HG03135 (cell line): ENCODE results near the gene GLIS2.

Experiments used
- ATAC-seq: cut with Tn5 transposase; IDR thresholded peaks from one replicate; pipeline ENCODE4 v1.9.1; 2021; ENCODE audit warnings: mild to moderate bottlenecking, moderate library complexity; ENCODE audit not compliant: unreplicated experiment

The GLIS2 gene

DNA sequence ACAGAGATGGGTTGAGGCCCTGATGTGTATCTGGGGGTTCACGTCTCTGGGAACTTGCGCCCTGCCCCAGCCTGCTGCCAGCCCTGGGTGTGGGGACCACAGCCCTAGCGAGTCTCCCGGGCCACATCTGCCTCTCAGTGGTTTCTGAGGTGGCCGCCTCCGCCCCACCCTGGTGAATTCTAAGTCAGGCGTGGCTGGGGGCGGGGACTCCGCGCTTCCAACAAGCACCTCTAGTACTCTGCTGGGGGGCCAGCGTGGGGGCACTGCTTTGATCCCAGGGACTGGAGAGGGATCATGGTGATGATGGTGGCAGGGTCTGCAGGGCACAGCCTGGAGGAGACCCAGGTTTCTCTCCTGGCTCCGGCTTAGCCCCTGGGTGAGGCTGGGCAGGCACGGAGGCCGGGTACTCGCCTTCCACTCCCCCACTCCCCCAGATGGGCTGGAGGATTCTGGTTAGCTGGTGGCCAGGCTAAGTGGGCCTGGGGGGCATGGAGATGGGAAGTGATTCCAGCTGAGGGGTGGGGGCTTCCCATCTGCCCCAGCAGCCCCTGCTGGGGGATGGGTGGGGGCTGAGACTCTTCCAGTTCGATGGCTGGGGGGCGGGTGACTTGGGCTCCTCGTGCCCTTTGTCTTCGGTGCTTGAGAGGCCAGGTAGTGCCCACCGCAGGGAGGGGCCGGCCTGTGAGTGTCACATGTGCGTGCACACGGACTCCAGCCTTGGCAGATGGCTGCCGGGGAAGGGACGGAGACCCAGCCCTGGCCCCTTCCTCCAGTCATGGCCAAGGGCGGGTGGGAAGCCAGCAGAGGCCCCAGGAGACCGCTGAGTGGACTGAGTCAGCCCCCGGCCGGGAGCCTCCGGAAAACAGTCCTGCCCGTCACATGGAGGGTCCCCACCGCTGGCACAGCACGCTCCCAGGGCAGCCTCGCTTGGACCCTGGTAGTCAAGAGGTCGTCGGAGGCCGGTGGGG, 3.9 kb downstream of the GLIS2 start:
- ATAC-seq: peak; percentile 43

DNA sequence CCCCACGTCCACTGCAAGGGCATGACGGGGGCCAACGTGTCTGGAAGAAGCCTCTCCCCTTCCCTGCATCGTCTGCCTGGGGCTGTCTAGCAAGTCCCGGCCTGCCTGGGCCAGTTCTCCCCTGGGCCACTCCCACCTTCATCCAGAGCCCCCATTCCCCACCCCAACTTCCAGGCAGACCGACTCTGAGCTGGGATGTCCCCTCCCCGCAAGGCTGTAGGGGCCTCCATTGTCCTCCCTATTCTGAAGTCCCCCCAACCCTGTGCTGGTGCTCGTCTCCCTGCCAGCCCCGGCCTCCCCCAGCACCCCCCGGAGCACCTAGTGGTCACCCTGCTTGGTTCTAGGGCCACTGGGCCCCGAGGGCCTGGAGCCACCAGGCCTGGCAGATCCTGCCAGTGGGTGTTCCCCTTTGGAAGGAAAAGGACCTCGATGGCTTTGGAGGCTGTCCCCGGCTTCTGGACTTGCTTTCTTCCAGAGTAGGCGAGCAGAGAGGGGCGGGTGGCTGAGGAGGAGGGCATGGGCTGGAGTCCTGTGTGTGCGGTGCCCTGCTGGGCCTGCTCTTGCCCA, 4.8 kb downstream of the GLIS2 start:
- ATAC-seq: no peak

DNA sequence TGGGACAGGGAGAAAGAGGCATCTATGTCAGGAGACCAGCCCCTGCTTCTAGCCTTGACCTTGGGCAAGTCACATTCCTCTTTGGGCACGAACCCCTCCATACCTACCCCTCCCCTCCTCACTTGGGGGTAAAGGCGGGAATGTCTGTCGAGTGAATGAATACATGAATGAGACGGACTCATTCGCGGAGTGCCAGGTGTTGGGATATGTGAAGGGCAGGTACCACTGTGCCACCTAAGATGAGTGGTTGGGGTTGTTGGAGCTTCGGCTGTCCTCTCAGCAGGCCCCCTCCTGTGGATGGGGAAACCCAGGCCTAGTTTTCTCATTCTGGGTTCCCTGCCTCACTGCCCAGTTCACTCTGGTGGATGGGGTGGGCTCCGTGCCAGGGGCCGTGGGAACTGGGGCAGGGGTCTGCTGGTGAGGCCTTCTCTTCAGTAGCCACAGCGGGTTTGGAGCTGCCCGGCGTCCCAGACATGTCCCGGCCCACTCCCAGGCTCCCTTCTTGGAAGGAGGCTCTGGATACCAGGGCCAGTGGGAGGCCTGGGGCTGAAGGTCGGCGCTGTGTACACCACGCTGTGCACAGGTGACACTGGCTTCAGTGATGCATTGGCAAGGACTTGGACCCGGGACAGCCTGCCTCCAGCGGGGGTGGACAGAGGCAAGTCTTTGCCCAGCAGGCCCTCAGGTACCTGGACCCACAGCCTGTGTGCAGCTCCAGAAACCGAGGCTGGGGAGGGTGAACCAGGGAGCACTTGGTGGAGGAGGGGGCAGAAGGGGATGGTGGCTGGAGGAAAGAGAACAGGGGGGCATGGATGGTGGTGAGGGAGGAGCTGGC, 5.6 kb downstream of the GLIS2 start:
- no peak for ATAC-seq

DNA sequence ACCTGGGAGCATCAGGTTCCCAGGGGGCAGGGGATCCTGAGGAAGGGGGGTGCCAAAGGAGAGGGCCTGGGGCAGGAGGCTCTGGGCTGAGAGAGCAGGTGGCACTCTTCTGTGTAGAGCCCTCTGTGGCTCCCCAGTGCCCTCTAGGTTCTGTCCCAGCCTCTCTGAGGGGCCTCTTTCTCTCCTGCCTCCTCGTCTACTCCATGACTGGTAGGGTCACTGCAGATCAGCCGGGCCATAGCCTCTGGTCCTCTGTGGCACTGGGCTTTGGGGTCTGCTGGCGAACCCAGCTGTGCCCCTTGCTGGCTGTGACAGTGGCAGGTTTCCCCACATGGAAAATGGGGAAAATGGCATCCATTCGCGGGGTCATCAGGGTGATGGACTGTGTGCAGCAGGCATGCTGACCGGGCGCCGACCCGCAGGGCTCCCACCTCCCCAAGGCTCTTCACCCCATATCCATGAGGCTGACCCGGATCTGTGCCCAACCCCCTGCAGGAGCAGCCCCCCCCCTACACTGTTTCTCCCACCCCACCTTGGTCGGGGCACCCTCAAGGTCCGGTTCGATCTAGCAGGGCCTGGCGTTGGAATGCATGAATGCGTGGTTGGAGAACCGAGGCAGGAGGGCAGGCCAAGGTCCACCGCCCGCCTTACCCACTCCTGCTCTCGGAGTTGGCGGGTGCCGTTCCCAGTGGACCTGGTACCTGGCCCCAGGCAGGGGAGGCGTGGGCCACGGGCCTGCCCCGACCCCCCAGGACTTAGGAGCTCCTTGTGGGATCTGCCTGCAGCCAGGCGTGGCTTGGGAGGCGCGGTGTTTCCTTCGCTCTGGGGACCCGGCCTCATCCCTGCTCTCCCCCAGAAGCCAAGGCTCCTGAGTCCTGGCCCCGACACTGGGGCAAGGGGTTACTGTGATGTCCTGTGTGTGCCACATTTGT, 6.5 kb downstream of the GLIS2 start:
- no peak for ATAC-seq

DNA sequence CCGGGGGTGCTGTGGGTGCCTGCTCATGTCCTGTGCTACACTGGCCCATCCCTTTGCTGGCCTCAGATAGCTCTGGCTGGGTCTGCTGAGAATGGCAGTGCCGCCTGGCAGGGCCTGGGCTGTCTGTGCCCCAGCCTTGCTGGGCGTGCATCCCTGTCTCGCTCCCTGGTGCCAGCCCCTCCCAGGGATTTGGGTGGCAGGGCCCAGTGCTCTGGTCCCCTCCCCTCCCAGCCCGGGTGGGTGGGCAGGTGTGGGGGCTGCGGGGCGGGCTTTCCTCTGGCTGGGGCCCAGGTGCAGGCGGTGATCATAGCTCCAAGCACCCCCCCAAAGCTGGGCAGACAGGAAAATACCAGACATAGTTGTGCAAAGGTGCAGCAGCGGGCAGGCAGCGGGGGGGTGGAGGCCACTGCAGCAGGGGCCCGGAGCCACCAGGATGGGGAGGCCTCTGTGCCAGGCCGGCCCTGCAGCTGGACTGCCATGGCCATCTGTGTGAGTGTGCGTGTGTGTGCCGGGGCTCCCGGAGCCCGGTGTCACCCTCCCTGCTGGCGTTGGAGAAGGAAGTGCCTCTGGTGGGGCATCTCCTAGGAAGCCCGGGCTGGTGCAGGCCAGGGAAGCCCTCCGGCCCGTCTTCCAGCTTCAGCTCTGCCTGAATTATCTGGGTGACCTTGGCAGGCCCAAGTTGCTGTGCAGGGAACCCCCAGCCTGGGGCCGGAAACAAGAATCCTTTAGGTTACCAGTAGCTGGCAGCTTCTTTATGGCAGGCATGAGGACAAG, 7.4 kb downstream of the GLIS2 start:
- no peak for ATAC-seq

DNA sequence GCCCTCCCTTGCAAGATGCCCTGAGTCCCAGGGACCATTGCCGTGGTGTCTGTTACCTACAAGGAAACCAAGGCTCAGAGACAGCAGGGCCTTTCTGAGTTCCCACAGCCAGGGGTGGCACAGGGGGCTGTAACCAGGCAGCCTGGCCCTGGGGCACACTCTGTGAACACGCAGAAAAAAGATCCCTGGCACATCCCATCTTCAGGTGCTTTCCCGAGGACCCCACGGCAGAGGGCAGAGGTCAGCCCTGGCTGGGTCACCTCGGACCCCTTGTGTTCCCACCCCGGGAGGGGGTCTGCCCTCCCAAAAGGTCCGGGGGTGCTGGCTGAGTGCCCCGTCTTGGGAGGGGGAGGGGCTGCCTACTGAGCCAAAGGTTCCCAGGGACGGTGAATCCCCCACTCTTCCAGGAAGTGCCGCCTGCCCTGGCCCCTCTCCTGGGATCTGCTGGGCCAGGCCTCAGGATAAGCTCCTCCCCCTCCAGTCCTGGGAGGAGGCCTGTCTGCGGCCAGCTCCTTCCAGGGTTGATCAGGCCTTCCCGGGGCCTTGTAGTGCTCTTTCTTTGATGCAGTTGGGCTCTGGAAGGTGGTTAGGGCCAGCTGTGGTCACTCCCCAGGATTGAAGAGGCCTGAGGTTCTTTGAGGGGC, 8.1 kb downstream of the GLIS2 start:
- no peak for ATAC-seq

DNA sequence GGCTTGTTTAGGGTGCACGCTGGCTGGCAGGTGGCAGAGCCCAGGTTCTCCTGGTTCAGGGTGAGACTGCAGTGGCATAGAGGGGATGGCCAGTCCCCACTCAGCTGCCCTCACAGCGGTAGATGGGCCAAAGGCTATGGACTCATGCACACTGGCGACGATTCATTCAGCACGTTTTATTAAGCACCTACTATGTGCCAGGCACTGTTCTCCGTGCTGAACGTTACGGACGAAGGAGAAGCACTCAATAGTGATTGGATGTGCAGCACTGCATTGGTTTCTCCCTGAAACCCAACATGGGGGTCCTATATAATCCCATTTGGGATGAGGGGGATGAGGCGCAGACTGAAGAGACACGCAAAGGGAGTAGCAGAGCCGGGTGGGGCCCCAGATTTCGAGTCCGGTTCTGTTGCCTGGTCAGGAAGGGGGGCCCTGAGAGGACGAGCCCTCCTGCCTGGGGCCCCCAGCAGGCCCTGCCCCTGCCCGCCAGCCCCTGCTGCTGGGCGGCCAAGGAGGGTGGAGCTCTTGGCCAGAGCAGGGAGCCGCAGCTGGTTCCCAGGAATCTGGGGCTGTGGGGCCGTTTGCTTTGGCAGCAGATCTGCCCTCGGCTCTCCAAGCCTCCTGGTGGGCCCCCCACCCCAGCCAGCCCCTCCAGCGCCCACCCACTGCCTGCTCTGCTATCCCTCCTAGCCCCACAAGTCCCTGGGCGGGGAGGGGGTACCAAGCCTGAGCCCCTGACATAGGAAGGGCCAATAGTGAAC, 8.8 kb downstream of the GLIS2 start:
- no peak for ATAC-seq

DNA sequence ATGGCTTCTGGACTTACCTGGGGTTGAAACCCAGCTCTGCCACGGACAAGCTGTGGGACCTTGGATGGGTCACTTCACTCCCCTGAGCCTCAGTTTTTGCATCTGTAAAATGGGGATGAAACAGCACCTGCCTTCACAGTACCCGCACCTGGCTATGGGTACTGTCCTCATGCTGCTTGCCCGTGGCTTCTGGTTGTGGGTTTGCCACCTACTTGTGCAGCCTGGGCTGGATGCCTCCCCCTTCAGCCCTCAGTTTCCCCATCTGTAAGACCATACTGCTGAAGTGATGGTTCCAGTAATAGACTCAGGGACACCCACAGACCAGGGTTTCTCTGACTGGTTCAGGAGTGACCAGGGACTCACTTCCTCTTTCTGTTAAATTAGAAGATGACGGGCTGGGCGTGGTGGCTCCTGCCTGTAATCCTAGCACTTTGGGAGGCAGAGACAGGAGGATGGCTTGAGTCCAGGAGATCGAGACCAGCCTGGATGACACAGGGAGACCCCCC, 9.4 kb downstream of the GLIS2 start:
- ATAC-seq: no peak

DNA sequence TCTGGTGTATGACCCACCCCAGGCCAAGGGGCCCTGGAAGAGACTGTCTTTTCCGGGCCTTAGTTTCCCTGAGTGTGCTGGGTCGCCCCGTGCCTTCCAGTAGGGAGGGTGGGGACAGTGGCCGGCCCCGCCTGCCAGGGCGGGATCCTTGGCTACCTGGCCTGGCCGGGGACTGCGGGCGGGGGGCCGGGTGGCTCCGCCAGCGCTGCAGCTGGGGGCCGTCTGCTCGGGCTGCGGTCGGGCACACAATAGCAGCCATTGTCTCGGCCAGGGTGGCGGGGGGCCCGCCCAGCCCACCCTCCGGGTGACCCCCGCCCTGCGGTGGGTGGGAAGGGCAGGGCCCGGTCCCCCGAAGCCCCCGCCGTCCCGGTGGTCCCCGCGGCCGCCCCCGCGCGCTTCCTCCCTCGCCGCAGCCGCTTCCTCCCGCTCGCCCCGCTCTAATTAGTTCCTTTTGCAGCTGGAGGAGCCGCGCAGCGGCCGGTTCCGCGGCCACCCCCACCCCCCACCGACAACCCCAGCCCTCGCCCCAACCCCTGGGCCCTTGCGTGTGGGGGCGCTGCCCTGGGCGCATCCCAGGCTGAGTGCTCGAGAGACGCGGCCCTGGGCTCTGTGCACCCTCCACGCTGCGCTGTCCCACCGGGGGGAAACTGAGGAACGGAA, 11.6 kb downstream of the GLIS2 start:
- no peak for ATAC-seq

DNA sequence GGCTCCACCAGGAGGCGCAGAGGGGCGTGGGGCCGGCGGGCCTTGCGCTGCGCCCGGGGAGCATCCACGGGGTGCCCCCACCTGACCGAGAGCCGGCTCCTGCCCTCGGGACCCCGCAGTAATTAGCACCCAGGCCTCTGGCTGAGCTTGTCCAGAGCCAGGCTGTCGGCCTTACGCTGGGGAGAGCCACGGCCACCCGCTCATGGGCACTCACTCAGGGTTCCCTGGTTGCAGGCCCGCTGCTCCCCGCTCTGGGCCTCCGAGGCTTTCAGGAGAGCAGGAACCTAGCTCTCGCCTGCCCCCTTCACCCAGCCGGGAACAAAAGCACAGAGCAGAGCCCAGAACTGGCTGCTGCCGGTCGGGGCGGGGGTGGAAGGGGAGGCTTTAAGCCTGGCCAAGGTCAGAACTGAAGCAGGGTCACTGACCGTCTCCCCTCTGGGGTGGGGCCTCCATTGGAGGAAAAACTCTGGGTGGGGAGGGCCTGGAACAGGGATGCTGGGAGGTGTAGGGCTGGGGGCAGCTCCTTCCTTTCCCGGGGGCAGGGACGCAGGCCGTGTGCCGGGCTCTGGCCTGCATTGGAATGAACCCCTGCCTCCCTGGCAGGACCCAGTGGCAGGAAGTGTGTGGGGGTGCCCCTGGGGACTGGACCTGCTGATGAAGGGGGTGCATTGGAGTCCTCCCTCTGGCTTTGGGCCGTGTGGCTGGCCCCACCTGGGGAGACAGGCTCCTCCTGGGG, 12.3 kb downstream of the GLIS2 start:
- no peak for ATAC-seq

DNA sequence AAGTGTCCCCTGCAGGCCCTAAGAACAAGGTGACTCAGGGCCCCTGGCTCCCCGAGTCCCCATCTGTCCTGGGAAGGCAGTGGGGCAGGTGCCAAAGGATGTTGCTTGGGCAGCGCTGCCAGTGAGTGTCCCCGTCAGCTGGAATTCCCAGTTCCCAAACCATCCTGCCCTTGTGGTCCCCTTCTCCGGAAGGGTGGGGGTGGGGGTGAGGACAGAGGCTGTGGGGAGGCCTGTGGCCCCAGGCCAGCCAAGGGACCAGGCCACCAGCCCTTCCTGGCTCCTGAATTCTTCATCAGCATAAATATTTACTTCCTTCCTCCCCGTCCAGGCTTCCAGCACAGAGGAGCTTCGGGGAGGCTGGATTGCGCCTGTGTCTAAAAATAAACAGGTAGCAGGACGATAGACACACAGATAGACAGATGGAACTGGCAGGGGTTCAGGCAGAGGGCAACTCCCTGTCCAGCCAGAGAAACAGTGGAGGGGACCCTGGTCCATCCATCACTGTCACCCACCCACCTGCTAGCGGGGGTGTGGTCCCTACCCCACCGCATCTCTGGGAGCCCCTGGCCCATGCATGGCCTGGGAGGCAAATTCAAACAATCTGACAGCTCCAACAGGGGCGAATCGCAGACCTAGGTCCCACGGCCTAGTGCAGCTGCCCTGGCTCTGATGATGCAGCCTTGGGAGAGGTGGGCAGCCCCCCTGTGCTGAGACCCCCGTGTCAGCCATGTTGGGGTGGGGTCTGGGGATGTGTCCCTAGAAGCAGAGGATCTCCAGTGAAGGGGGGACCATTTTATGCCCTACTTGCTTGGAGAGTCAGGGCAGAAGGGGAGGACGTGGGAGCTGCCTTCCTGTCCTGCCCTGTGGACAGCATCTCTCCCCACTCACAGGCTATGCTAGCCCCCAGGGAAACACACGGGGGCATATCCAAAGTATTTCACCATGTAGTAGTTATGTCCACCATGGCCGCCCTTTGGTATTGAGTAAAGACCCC, 13.2 kb downstream of the GLIS2 start:
- no peak for ATAC-seq

DNA sequence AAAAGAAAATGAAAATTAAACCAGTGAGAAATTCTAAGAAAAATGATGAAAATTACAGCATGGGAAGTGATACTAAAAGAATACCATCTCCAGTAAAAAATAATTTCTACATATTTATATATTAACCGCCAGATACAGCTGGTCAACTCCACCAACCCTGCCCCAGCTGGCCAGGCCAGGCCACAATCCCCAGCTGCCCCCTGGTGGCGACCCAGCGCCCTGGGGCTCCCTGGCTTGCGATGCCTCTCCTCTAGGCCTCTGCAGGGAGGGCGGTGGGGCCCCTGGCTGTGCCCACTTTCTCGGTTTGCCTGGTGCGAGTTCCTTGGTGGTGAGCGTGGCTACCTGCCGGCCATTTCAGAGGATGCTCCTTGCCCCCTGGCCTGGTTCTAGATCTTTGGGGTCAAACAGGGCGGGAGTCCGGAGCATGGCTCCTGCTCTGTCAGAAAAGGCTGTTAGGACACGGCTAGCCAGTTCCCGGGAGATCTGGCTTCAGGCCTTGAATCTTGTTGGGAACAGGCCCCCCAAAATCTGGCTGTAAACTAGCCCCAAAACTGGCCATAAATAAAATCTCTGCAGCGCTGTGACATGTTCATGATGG, 14.5 kb downstream of the GLIS2 start:
- ATAC-seq: peak; percentile 54

DNA sequence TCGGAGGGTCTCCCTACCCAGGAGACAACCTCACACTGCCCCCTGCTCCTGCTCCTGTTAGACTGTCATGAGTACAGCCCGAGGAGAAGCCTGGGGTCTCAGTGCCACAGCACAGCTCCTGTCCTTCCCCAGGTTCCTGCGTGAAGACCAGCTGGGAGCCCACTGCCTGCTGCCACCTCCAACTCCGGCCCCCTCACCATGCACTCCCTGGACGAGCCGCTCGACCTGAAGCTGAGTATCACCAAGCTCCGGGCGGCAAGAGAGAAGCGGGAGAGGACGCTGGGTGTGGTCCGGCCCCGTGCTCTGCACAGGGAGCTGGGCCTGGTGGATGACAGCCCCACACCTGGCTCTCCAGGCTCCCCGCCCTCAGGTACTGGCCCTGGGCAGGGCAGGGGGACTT, 16.2 kb downstream of the GLIS2 start:
- ATAC-seq: no peak

DNA sequence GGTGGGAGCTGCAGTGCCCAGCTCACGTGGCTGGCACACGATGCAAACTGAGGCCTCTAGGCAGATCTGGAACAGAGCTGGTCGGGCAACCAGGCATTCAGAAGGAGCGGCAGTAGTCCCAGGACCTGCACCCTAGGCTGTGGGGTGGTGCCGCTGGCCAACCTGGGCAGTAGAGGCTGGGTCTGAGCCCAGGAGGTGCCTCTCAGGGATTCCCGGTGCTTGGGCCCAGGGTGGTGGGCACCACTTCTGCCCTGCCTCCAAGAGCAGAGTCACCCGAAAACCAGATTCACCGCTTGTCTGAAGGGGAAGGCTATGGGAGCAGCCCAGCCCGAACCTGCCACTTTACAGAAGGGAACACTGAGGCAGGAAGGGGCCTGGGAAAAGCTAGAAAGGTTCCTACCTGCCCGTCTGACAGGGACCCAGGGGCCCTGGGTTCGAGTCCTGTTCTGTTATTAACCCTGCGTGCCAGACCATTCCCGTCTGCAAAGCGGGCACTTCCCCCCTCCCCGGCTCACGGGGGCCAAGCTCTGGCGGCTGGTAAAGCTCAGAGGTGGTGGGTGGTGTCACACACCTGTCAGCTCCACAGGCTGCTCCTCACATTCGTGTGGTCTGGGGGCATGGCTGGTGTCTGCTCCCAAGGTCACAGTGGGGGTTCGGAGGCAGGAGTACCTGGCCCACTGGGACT, 16.9 kb downstream of the GLIS2 start:
- no peak for ATAC-seq

DNA sequence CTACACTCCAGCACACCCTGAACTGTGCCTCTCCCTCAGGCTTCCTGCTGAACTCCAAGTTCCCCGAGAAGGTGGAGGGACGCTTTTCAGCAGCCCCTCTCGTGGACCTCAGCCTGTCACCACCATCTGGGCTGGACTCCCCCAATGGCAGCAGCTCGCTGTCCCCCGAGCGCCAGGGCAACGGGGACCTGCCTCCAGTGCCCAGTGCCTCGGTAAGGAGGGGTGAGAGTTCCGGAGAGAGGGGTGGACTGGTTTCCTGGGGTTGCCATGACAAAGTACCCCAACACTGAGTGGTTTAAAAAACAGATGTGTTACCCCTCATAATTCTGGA, 17.4 kb downstream of the GLIS2 start:
- ATAC-seq: no peak
